GF-D8 (cell line): ENCODE data around the gene IFT122.

ENCODE experiments used
- DNase-seq: peaks from one replicate; lab custom pipeline; 2025; lab: John Stamatoyannopoulos, UW

IFT122 gene

DNA sequence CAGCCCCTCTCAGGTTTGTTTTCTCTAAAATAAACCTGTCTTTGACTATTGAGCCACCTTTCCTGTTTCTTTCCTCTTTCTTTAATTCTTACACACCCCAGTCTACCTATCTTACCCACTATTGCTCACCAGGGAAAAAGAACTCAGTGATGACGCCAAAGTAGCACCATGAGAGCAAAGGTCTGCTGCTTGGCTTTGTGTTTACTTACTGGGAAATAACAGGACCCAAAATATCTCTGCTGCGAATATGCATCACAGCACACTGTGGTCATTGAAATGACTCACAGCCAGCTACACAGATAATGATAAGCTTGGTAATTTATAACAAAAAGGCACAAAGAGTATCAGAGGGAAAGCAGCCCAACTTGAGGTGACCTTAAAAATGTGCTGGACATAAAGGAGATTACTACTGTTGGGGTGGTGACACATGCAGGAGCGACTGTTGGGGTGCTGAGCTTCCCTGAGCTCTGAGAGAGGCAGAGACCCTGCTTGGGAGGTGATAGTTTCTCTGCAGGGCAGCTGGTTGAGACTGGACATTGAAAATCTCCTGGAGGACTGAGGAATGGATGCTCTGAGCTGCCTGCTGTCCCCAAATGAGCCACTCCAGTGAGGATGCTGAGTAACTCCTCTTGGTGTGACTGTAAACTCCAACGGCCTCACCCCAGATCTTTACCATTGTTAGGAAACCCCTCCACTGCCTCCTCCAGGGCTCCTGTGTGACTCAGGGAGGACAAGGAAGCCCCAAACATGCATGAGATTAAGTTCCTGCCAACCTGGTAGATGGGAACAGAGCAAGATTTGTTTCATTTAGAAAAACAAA, 26.1 kb upstream of the IFT122 start:
- DNase-seq, result no peak

DNA sequence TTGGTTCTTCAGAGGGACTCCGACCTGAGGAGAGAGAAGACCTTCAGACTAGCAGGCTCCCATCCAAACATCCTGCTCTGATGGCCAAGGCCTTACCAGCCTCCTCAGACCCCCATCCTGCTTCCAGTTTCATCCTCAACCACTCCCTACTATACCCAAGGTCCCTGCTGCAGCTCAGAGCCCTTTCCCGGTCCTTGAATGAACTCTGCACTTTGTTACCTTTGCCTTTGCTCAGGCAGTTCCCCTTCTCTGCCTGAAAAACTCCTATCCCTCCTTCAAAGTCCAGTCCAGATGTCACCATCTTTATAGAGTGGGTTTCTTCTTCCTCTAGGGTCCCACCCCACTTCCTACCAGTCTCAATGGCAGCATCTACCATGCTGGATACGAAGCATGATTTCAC, 24.6 kb upstream of the IFT122 start:
- DNase-seq, result no peak

DNA sequence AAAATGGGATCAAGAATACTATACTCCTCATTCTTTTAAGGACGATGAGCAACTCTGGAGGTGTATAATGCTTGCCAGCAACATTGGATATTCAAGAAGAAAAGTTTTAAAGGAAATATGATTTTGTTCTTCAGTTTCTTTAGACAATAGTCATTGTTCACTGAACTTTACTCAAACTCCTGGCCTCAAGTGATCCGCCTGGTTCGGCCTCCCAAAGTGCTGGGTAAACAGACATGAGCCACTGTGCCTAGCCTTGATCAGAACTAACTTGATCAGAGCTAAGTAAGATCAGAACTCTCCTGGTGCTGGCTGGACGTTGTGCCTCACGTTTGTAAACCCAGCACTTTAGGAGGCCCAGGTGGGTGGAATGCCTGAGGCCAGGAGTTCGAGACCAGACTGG, 24.2 kb upstream of the IFT122 start:
- DNase-seq, result no peak

DNA sequence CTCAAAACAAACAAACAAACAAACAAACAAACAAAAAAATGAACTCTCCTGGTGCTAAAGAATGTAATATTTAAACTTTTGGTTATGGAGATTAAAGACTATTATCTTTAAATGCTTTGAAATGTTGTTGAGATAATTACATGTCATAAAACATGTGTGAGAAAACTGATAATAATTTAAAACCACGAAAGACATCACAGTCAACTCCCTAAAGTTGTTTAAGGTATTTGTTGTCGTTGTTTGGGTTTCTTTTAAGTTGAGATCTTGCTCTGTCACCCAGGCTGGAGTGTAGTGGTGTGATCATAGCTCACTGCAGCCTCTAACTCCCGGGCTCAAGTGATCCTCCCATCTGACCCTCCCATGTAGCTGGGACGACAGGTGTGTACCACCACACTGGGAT, 23.6 kb upstream of the IFT122 start:
- no peak for DNase-seq

DNA sequence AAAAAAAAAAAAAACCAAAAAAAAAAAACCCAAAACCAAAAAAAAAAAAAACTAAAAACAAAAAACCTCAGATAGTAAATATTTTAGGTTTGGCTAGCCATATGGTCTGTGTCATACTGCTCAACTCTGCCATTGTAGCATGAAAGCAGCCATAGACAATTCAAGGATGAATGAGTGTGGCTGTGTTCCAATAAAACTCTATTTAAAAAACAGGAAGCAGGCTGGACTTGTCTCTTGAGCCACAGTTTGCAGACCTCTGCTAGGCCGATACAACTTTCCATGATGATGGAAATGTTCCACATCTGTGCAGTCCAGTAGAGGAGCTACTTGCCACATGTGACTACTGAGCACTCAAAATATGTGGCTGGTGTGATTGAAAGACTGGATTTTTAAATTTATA, 22.7 kb upstream of the IFT122 start:
- no peak for DNase-seq

DNA sequence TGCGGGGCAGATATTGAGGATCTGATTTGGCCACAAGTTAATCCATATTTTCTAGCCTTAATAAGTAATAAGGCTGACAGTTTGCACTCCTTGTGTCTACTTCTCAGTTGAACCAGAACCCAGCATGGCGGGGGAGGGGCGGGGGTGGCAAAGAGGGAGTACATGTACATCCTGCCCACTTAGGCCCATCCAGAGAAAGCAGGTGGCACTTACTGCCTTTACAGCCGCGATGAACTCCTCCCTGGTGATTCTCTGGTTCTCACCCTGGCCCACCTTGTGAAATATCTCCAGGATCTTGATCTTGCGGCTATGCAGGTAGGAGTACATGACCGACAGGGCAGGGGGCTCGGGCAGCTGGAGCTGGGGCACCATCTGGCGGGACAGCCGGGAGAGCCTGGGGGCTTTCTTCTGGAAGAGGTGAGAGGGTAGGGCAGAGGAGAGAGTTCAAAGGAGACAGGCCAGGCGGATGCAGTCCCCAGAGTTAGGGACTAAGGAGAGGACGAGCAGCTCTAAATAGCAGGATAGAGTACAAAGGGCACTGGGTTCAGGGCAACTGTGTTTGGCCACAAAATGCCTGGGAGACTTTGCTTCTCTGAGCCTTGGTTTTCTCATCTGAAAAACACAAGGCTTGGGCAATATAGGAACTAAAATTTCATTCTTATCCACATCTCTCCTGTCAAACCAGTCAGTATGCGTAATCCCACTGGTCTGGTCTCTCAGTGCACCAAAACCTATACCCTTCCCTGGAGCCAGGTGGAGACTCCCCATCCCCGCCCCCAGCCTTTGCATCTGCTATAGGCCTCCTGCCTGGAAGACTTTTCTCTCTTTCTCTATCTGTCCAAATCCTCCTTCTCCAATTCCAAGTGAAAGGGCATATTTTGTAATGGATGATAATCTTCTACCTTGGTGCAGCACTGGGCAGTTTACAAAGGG, 21.7 kb upstream of the IFT122 start:
- DNase-seq, result no peak

DNA sequence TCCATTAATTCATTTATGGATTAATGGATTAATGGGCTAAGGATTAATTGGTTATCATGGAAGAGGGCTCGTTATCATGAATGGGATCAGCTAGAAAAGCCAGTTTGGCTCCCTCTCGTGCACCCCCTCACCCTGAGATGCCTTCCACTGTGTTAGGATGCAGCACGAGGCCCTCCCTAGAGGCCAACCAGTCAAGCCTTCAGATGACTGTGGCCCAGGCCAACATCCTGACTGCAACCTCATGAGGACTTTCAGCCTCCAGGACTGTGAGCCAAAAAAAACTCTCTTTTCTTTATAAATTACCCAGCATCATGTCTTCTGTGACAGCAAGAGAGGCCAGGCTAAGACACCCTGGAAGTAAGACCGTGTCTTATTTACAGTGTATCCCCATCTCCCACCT, 20.5 kb upstream of the IFT122 start:
- DNase-seq, result no peak

DNA sequence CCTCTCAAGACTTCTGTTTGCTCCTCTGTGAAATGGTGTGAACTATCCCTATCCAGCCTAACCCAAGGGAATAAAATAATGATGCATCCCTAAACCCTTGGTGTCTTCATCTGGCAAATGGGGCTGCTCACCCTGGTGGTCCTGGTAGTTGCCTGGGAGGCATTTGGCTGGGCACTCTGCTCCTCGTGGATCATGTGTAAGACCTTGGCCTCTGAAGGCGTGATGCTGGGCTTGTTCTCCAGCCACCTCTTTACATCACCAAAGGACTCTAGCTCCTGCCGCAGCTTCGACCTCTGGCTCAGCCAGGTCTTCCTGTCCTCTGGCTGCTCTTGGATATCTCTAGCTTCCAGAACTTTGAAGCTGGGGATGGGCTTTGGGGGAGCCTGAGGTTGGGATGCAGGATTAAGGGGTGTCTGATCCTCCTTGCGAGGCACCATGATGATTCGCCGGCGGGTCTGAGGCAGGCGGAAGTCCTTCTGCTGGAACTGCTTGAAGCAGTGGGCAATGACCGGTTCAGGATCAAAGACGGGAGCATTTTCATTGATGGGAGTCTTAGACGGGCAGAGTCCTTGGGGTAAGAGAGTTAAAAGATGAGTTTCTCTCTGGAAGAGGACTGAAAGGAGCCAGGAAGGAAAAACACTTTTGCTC, 18.7 kb upstream of the IFT122 start:
- DNase-seq, result no peak

DNA sequence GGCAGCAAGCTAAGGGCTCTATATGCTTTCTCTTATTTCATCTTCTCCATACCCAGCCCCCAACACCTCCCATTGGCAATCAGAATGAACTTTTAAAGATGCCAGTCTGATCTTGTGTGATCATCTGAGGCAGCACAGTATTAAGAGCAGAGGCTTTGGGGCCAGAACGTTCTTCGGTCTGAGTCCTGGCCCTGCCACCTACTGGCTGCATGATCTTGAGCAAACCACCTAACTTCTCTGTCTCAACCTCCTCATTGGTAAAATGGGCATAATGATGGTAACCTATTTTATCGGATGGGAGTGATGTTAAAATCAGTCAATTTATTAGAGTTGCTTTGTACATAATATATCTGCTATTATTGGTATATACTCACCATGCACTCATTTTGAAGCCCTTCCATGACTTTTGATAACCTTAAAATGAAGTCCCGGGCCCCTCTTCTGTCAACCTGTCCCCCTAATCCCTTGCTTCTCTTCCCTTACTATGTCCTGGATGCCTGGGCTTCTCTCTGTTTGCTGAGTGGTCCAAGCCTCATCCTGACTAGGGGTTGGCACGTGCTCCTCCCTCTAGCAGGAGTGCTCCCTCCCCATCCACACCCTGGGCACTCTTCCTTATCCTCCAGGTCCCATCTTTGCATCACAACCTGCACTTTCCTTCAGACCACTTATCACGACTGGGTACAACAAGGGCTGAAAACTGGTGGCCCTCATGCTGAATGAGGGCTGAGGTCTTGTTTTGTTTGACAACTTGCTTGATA, 17.9 kb upstream of the IFT122 start:
- no peak for DNase-seq

DNA sequence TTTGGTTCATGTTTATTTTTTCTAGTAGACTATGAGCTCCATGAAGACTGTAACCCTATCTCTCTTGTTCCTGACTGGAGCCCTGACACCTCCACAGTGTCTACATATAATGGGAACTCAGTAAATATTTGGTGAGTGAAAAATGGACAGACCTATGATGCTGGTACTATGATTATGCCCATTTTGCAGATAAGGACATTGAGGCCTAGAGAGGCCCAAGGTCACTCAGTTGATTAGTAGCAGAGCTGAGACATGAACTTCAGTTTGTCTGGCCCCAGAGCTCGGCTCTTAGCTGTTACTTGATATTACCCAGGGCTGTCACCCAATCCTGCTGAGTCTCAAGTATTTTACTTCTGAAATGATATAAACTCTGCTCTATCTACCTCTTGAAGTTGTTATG, 17.1 kb upstream of the IFT122 start:
- DNase-seq, result no peak

DNA sequence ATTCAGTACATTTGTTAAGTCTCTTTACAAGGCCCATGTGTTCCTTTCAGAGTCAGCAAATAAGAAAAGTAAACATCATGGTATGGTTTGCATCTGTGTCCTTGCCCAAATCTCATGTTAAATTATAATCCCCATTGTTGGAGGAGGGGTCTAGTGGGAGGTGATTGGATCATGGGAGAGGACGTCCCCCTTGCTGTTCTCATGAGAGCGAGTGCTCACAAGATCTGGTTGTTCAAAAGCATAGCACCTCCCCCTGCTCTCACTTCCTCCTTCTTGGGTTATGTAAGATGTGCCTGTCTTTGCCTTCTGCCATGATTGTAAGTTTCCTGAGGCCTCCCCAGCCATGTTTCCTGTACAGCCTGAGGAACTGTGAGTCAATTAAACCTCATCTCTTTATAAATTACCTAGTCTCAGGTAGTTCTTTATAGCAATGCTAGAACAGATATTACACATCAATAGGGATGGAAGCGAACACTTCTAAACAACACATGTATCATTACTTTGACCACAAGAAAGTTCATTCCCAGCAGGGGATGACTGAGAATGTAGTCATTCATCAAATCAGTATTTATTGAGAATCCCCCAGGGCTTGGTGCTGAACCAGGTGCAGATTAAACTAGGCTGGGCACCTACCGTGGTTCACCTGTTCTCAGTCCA, 15.7 kb upstream of the IFT122 start:
- peak; percentile 53 for DNase-seq

DNA sequence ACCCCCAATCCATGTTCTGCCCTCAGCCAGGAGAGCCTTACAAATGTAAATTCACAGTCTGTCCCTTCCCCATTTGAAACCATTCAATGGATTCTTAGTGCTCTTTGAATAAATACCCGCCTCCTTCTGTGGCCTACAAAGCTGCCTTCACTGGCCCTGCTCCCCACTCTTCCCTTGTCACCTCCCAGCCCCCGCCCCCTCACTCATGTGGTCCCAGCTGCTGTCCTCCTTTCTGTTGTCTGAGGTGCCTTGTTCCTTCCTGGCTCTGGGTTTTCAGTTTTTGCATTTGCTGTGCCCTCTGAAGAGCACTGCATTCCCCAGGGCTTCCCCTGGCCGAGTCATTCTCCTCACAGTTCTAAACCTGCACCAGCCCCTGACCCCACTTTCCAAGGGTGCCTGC, 14.8 kb upstream of the IFT122 start:
- DNase-seq, result no peak

DNA sequence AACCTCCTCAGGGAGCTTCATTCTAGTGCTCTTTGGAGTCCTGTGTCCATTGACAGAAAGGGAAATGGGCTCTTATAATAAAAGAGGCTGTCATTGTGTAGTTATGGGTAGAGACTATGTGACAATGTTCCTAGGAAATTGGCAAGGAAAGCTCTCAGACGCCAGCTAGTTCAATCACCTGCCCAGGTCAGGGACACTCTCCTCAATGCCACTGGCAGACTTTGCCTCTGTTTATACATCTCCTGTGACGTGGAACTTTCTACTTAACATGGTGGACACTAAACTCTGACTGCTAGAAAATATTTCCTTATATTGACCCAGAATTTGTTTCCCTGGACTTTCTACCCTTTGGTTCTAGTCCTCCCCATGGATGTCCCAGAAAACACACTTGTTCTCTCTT, 14.4 kb upstream of the IFT122 start:
- DNase-seq, result no peak

DNA sequence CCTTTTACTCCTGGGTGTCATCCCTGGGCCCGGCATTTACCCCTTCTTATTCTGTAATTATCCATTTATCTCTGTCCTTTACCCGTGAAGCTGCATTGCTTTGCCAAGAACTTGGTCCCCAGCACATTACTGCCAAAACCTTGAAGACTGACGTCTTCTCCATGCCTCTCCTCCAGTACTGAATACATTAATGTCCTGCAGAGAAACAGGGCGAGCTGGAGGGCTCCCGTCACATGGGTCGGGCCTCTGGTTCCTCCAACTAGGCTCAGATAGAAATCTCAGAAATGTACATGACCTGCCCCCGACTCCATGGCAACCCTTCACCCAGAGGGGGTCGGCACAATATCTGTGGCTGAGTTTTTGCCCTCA, 12.0 kb upstream of the IFT122 start:
- no peak for DNase-seq

DNA sequence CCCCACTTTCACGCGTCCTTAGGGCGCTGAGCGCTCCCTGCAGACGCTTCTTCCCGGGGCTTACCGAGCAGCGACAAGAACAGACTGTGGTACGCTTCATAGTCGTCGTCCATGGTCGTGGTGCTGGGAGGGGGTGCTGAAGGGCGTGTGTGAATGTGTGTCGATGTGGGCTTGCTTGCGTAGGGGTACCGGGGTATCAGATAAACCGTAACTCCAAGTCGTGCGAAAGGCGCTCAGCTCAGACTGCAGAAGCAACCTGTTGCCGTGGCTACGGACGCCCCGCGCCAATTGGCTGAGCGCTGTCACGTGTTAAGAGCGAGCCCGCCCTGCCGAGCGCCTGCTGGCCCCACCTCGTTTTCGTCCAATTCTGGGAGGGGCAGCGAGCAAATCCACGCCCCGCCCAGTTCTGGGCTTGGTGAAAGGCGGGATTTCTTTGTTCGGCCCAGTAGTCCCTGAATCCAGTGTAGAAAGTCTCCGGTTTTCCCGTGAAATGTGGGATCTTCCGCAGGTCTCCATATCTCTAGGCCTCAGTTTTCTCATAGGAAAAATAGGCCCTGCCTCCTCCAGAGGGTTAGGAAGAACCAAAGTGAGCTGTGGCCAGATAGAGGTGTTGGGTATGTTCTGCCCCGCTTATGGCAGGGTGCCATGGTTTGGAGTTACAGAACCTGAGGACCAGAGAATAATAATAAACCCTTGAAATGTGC, 11.5 kb upstream of the IFT122 start, which contains the start of gene EFCAB12:
Gene EFCAB12 (minus strand): TSS at position 261 of the 704 bp plus-strand sequence. CDS start 148 bp downstream, at position 113.
- no peak for DNase-seq

DNA sequence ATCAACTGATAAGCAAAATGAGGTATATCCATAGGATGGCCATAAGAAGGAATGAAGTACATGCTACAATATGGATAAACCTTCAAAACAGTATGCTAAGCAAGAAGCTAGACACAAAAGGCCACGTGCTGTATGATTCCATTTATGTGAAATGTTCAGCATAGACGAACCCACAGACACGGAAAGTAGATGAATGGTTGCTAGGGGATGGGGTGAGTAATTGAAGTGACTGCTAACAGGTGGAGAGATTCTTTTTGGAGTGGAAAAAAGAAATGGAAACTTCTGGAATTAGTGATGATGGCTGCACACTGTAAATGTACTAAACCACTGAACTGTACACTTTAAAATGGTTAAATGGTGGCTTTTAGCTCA, 11.0 kb upstream of the IFT122 start:
- DNase-seq, result no peak

DNA sequence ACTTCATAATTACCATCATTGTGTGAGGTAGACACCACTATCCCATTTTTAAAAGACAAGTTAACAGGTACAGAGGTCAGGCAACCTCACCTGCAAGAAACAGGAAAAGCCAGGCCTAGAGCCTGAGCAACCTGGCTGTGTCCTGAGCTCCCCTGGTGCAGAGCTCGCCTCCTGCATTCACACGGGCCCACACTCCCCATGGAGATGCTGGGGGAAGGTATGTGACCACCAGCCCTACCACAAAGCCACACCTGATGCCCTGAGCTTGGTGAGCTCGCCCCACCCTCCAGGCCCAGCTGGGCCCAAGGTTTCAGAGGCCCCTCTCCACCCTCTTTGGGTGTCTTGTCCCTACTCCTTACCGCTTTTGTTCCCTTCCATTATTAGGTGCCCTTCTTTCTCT, 10.4 kb upstream of the IFT122 start:
- no peak for DNase-seq

DNA sequence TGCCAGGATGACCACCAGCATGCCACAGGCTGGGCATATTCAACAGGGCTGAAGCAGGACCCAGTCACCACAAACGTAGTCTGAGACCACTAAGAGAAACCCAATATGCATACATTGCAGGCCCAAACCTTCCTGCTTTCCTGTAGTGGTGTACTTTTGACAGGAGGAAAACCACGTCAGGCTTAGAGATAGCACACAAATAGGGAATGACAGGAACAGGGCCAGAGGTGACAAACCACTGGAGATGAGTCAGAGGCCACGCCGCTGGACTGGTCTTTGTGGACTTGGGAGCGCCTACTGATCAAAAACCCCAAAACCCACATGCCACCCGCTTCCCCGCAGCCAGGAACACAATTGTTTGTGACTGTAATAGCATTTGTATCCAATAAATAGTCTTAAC, 8.0 kb upstream of the IFT122 start:
- DNase-seq, result no peak

DNA sequence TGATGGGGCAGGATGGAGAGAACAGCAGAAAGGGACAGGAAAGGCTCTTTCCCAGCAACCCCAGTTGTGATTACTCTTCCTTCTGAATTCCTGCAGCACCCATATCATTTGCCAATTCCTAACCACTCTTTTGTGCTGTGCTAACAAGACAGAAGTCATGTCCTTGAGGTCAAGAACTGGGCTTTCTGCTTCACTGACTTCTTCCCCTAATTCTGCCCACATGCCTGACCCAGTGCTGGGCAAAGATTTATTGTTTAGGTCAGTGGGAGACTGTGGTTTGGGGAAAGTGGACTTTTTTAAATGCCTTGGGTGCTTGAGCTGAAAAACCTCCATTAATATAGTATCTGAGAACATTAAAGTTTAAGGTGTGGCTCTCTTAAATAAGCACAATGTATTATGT, 7.4 kb upstream of the IFT122 start:
- DNase-seq, result no peak

DNA sequence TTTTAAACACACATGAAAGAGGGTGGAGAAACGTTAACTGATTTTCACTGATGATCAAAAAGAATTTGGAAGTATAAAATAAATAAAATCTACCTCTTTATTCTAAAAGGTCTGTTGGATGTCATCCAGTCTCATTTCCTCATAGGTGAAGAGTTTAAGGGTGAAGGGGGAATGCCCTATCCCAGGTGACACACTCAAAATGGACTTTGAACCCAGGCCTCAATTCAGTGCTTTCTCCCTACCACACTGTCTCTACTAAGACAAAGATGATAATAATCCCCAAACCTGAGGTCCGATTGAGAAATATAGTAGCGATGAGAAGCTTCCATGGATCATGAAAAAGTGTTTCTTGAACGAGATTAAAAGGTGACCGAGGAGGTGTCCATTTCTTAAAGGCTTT, 6.5 kb upstream of the IFT122 start:
- DNase-seq, result no peak

DNA sequence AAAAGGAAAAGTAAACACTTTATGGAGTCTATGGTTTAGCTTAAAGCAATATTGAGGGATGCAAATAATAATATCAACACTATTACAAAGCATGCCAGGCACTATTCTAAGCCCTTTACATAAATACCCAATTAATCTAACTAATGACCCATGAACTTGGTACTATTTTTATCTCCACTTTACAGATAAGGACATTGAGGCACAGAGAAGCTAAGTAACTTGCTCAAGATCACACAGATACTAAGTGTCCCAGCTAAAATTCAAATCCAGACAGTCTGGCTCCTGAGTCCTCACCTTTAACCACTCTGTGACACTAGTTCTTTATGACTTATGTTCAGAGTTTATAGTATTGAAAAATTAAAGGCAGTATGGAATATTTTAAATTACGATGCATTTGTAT, 5.9 kb upstream of the IFT122 start:
- no peak for DNase-seq
